ENCODE measurements around the gene FBXO22.

Gene FBXO22

DNA sequence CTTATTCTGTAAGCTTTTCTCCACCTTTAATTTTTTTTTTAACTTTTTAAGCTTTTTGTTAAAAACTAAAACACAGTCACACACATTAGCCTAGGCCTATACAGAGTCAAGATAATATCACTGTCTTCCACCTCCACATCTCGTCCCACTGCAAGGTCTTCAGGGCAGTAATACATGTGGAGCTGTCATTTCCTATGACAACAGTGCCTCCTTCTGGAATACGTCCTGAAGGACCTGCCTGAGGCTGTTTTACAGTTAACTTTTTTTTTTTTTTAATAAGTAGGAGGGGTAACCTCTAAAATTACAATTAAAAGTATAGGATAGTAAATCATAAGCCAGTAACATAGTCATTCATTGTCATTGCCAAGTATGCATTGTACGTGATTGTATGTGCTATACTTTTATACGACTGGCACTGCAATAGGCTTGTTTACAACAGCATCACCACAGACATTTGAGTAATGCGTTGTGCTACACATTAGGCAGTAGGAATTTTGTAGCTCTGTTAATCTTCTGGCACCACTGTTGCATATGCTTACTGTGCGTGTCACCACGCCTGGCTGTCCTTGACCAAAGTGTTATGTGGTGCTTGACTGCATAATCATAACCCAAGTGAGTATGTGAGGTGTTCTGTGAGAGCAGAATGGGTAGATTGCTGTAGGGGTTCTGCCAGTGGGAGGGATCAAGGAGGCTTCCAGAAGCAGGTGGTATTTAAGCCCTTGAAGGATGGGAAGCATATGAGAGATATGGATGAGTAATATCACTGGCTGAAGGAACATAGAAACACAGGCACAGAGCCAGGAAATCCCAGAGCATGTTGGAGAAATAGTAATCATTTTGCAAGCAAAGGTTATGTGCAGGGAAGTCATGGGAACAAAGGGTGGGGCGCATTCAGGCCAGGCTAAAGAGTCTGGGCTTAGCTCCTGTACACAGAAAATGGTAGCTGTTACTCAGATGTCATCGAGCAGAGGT lies 18.3 kb downstream of the FBXO22 start:
- H3K27ac ChIP-seq (ENCODE audit: low read length), result no peak overlapping the region
- H3K4me1 ChIP-seq (ENCODE audit: insufficient read depth, low read length), result peaks cover 7% of the 10 kb centered on the region
- H3K9ac ChIP-seq (ENCODE audit: low read depth, low read length), result no peak overlapping the region
- no peaks in the 10 kb centered on the region for H3K9me3 ChIP-seq (ENCODE audit: insufficient read depth, low read depth, low read length)
- no peak overlapping the region for H3K4me3 ChIP-seq (ENCODE audit: low read length)
- peaks cover 79% of the 10 kb centered on the region for H3K36me3 ChIP-seq (ENCODE audit: insufficient read depth, low read depth, low read length)
- H3K27me3 ChIP-seq (ENCODE audit: insufficient read depth, low read length), result no peaks in the 10 kb centered on the region

GRCh38 chr15:75923756-75924155 lies 20.1 kb downstream of the FBXO22 start:
- Histone ChIP-seq H3K4me3 (ENCODE audit: low read length) (no peak overlapping the region), H3K36me3 (ENCODE audit: insufficient read depth, low read depth, low read length) (peaks cover 62% of the 10 kb centered on the region), H3K27ac (ENCODE audit: low read length) (no peak overlapping the region), H3K9me3 (ENCODE audit: insufficient read depth, low read depth, low read length) (no peaks in the 10 kb centered on the region), H3K9ac (ENCODE audit: low read depth, low read length) (no peak overlapping the region), H3K27me3 (ENCODE audit: insufficient read depth, low read length) (no peaks in the 10 kb centered on the region), H3K4me1 (ENCODE audit: insufficient read depth, low read length) (peaks cover 7% of the 10 kb centered on the region)

DNA sequence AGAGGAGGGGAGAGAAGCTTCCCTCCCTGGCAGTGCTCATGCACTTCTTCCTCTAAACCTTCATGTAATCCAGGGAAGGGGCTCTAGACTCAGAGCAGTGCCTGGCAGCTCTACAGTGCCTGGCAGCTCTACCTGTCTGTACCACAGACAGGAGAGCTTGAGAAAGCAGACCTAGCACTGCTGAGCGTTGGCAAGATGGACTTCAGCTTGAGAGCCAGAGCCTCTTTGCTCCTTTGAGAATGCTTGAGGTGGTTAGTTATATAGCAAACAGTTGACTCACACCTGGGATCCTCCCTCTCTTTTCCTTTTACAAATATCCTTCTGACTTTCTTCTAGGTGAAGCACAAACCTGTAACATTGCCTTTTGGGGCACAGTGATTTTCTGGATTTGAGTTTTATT lies 20.9 kb downstream of the FBXO22 start:
- no peak overlapping the region for H3K9ac ChIP-seq (ENCODE audit: low read depth, low read length)
- no peak overlapping the region for H3K27ac ChIP-seq (ENCODE audit: low read length)
- no peaks in the 10 kb centered on the region for H3K27me3 ChIP-seq (ENCODE audit: insufficient read depth, low read length)
- no peaks in the 10 kb centered on the region for H3K9me3 ChIP-seq (ENCODE audit: insufficient read depth, low read depth, low read length)
- peaks cover 55% of the 10 kb centered on the region for H3K36me3 ChIP-seq (ENCODE audit: insufficient read depth, low read depth, low read length)
- H3K4me1 ChIP-seq (ENCODE audit: insufficient read depth, low read length), result peaks cover 7% of the 10 kb centered on the region
- no peak overlapping the region for H3K4me3 ChIP-seq (ENCODE audit: low read length)

DNA sequence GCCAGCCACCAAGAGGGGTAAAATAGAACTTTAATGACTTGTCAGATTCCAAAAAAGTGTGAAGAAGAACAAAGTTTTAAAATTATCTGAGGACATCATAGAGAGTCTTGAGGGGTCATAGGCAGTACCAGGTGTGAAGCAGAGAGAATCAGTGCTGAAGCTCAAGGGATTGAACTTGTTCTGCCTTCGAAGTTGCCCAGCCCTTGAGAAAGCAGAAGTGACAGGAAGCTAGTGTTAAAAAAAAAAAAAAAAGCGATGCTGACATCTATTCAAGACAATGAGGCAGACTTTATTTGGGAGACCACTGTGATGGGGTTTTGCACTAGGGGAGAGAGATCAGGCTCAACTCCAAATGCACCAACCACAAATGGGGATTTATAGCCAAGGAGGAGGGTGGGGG lies 21.8 kb downstream of the FBXO22 start:
- Histone ChIP-seq H3K4me1 (ENCODE audit: insufficient read depth, low read length) (peaks cover 7% of the 10 kb centered on the region), H3K4me3 (ENCODE audit: low read length) (no peak overlapping the region), H3K9me3 (ENCODE audit: insufficient read depth, low read depth, low read length) (no peaks in the 10 kb centered on the region), H3K27ac (ENCODE audit: low read length) (no peak overlapping the region), H3K9ac (ENCODE audit: low read depth, low read length) (no peak overlapping the region), H3K27me3 (ENCODE audit: insufficient read depth, low read length) (no peaks in the 10 kb centered on the region), H3K36me3 (ENCODE audit: insufficient read depth, low read depth, low read length) (peaks cover 55% of the 10 kb centered on the region)

- Histone ChIP-seq H3K27ac (ENCODE audit: low read length) (no peak overlapping the region), H3K36me3 (ENCODE audit: insufficient read depth, low read depth, low read length) (peaks cover 63% of the 10 kb centered on the region), H3K27me3 (ENCODE audit: insufficient read depth, low read length) (no peaks in the 10 kb centered on the region), H3K4me1 (ENCODE audit: insufficient read depth, low read length) (peaks cover 7% of the 10 kb centered on the region), H3K9ac (ENCODE audit: low read depth, low read length) (no peak overlapping the region), H3K4me3 (ENCODE audit: low read length) (no peak overlapping the region), H3K9me3 (ENCODE audit: insufficient read depth, low read depth, low read length) (no peaks in the 10 kb centered on the region)
These were observed 23.3 kb downstream of the FBXO22 start for GRCh38 chr15:75926931-75927330.

GRCh38 chr15:75927601-75928000 lies 23.9 kb downstream of the FBXO22 start:
- Histone ChIP-seq H3K4me3 (ENCODE audit: low read length) (no peak overlapping the region), H3K36me3 (ENCODE audit: insufficient read depth, low read depth, low read length) (peaks cover 63% of the 10 kb centered on the region), H3K9me3 (ENCODE audit: insufficient read depth, low read depth, low read length) (no peaks in the 10 kb centered on the region), H3K27ac (ENCODE audit: low read length) (no peak overlapping the region), H3K4me1 (ENCODE audit: insufficient read depth, low read length) (peaks cover 7% of the 10 kb centered on the region), H3K9ac (ENCODE audit: low read depth, low read length) (no peak overlapping the region), H3K27me3 (ENCODE audit: insufficient read depth, low read length) (no peaks in the 10 kb centered on the region)

DNA sequence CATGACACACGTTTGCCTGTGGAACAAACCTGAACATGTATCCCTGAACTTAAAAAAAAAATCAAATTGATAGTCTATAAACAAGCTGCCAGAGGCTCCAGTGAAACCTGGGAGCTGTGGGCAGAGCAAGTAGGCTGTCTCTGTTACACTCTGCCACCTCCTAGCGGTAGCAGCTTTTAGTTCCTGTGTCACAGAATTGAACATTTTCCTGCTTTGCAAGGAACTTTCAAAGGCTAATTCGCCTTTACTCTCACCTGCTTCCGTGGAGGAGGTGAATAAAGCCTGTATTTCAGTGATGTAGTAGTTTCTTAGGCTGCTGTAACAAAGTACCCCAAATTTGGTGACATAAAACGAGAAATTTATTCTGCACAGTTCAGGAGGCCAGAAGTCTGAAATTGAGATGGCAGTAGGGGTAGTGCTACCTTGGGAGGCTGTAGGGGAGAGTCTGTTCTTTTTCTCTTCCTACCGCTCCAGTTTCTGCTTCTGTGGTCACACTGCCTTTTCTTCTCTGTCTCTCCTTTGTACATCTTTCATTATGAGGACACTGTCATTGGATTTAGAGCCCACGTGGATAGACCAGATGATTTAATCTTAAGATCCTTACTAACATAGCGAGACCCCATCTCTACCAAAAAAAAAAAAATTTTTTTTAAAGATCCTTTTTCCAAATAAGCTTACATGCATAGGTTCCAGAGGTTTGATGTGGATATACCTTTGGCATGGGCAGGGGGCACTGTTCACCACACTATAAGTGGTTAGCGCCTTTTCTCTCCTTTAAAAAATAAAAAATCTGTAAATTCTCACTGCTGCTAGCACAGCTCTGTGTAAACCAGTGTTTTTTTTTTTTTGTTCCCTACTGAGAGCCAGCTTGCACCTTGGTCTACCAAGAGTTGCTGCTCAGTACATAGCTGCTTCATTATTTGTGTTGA lies 25.3 kb downstream of the FBXO22 start:
- H3K36me3 ChIP-seq (ENCODE audit: insufficient read depth, low read depth, low read length), result peaks cover 67% of the 10 kb centered on the region
- peaks cover 7% of the 10 kb centered on the region for H3K4me1 ChIP-seq (ENCODE audit: insufficient read depth, low read length)
- no peak overlapping the region for H3K27ac ChIP-seq (ENCODE audit: low read length)
- no peaks in the 10 kb centered on the region for H3K27me3 ChIP-seq (ENCODE audit: insufficient read depth, low read length)
- H3K9me3 ChIP-seq (ENCODE audit: insufficient read depth, low read depth, low read length), result no peaks in the 10 kb centered on the region
- H3K4me3 ChIP-seq (ENCODE audit: low read length), result no peak overlapping the region
- no peak overlapping the region for H3K9ac ChIP-seq (ENCODE audit: low read depth, low read length)

DNA sequence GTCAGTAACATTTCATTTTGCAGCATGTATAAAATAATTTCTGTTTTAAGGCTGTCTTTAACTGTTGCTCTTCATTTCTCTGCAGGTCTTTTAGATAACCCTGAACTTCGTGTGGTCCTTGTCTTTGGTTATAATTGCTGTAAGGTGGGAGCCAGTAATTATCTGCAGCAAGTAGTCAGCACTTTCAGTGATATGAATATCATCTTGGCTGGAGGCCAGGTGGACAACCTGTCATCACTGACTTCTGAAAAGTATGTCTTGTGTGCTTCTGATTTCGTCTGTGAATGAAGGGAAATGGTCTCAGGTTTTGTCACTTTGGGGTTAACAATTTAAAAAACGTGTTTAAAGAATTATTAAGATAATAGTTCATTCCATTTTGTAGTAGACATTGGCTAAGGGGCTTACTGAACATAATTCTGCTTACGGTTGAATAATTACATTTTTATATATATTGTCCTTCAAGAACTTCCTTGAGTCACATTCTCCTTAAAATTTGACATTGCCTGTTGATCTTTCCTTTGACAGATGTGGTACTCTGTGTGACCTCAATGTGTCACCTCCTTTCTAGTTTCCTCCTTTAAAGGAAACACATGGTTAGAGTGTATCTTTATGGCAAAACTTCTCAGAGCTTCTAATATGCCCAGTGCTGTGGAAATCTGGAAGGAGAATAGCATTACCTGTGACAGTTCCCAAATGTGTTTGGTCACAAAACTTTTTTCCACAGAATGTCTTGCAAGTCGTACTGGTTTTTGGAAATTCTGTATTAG lies 26.3 kb downstream of the FBXO22 start:
- no peaks in the 10 kb centered on the region for H3K27me3 ChIP-seq (ENCODE audit: insufficient read depth, low read length)
- no peak overlapping the region for H3K27ac ChIP-seq (ENCODE audit: low read length)
- H3K9me3 ChIP-seq (ENCODE audit: insufficient read depth, low read depth, low read length), result no peaks in the 10 kb centered on the region
- no peak overlapping the region for H3K4me3 ChIP-seq (ENCODE audit: low read length)
- no peak overlapping the region for H3K9ac ChIP-seq (ENCODE audit: low read depth, low read length)
- peaks cover 73% of the 10 kb centered on the region for H3K36me3 ChIP-seq (ENCODE audit: insufficient read depth, low read depth, low read length)
- peaks cover 7% of the 10 kb centered on the region for H3K4me1 ChIP-seq (ENCODE audit: insufficient read depth, low read length)

- H3K4me1 ChIP-seq (ENCODE audit: insufficient read depth, low read length), result peaks cover 7% of the 10 kb centered on the region
- no peaks in the 10 kb centered on the region for H3K27me3 ChIP-seq (ENCODE audit: insufficient read depth, low read length)
- H3K9ac ChIP-seq (ENCODE audit: low read depth, low read length), result no peak overlapping the region
- H3K27ac ChIP-seq (ENCODE audit: low read length), result no peak overlapping the region
- H3K36me3 ChIP-seq (ENCODE audit: insufficient read depth, low read depth, low read length), result peaks cover 71% of the 10 kb centered on the region
- H3K9me3 ChIP-seq (ENCODE audit: insufficient read depth, low read depth, low read length), result no peaks in the 10 kb centered on the region
- H3K4me3 ChIP-seq (ENCODE audit: low read length), result no peak overlapping the region
These were observed 27.2 kb downstream of the FBXO22 start for GRCh38 chr15:75930866-75931265.

GRCh38 chr15:75942464-75942863 lies 38.8 kb downstream of the FBXO22 start:
- peaks cover 18% of the 10 kb centered on the region for H3K9me3 ChIP-seq (ENCODE audit: insufficient read depth, low read depth, low read length)
- H3K4me3 ChIP-seq (ENCODE audit: low read length), result no peak overlapping the region
- H3K36me3 ChIP-seq (ENCODE audit: insufficient read depth, low read depth, low read length), result peaks cover 25% of the 10 kb centered on the region

GRCh38 chr15:75943246-75943645 lies 39.6 kb downstream of the FBXO22 start:
- Histone ChIP-seq H3K27me3 (ENCODE audit: insufficient read depth, low read length) (no peaks in the 10 kb centered on the region), H3K4me1 (ENCODE audit: insufficient read depth, low read length) (no peaks in the 10 kb centered on the region), H3K27ac (ENCODE audit: low read length) (no peak overlapping the region), H3K36me3 (ENCODE audit: insufficient read depth, low read depth, low read length) (peaks cover 17% of the 10 kb centered on the region), H3K9ac (ENCODE audit: low read depth, low read length) (no peak overlapping the region), H3K9me3 (ENCODE audit: insufficient read depth, low read depth, low read length) (peaks cover 18% of the 10 kb centered on the region; the same call in 1 of the 2 replicates), H3K4me3 (ENCODE audit: low read length) (no peak overlapping the region)

More at GRCh38 chr15:75942464-75942863, 38.8 kb downstream of the FBXO22 start:
- Histone ChIP-seq H3K27ac (ENCODE audit: low read length) (no peak overlapping the region), H3K9ac (ENCODE audit: low read depth, low read length) (no peak overlapping the region), H3K27me3 (ENCODE audit: insufficient read depth, low read length) (no peaks in the 10 kb centered on the region), H3K4me1 (ENCODE audit: insufficient read depth, low read length) (no peaks in the 10 kb centered on the region)
